ENCODE data around the gene MAMDC2. TPM values are rescaled to one million over a fixed set of nuclear protein-coding genes. Genes with fewer than 3 reads are reported as not detected.

Gene MAMDC2
- 1.7 and 2.7 TPM in 2 replicates for total RNA-seq (2021)
- percentile 38 among the genes with signal in this experiment for Bru-seq, nascent RNA
- percentile 31 among the genes with signal in this experiment for BruChase-seq, experiment 1, labeled RNA remaining after a 2-hour chase
- BruChase-seq, experiment 2, labeled RNA remaining after a 6-hour chase: percentile 28 among the genes with signal in this experiment
- long read RNA-seq, partial matches to known transcripts: 2 of 7 reads
- long read RNA-seq, other reads (novel, unspliced or antisense): 3 of 7 reads

GRCh38 chr9:70043689-70044489 lies at the start of gene MAMDC2:
TSS of gene MAMDC2 (plus strand) at chr9:70043848. CDS start at chr9:70044198, 350 bp downstream.
- peak in 1 of 2 experiments; percentile 39 for DNase-seq
- Histone ChIP-seq H3K79me2 (ENCODE audit: low read depth) (no peaks in the 10 kb centered on the region), H3K27ac (no peak within 1 kb of the TSS), H3K4me1 (replicated peaks; ENCODE audit: insufficient read depth) (peaks cover 3% of the 10 kb centered on the region), H3K9me2 (ENCODE audit: insufficient read depth) (no peaks in the 10 kb centered on the region), H4K20me1 (ENCODE audit: insufficient read depth) (no peaks in the 10 kb centered on the region), H3K27me3 (ENCODE audit: insufficient read depth, low read depth) (no peaks in the 10 kb centered on the region), H2AFZ (peak within 1 kb of the TSS; percentile 83), H3K9me3 (ENCODE audit: insufficient read depth, low read depth) (no peaks in the 10 kb centered on the region), H3K4me2 (peak within 1 kb of the TSS; percentile 92), H3K36me3 (ENCODE audit: low read depth) (no peaks in the 10 kb centered on the region), H3K4me3 (peak within 1 kb of the TSS; percentile 66), H3F3A (ENCODE audit: insufficient read depth, low read depth) (no peaks in the 10 kb centered on the region)
- POLR2A ChIA-PET (ENCODE audit: unreplicated experiment): interaction anchor here (0.6 kb wide), 1 partner anchor 17 kb away, joined by 3 read pairs; no protein-coding TSS in a partner anchor
- no TSS peak for BruUV-seq (replicated peaks)
- intact Hi-C loops (cut with micrococcal nuclease; ENCODE audit: unreplicated experiment): loop anchor here (5.0 kb wide), 1 partner anchor 213 kb away; the partner anchor contains the start of gene SMC5
- CTCF ChIA-PET: interaction anchor here (0.6 to 1.7 kb wide), 2 partner anchors 42 to 67 kb away, joined by 5 to 9 read pairs; no protein-coding TSS in a partner anchor
- TF ChIP-seq EZH2 (IDR thresholded peaks at IDR 0.05; ENCODE audit: low read depth) (no peak), CTCF (conservative IDR thresholded peaks at IDR 0.05) (no peak)

GRCh38 chr9:69995846-69996245 lies 47.8 kb upstream of the MAMDC2 start:
- H3K9me3 ChIP-seq (ENCODE audit: insufficient read depth, low read depth): no peaks in the 10 kb centered on the region
- H3K9me2 ChIP-seq (ENCODE audit: insufficient read depth): no peaks in the 10 kb centered on the region
- no peaks in the 10 kb centered on the region for H4K20me1 ChIP-seq (ENCODE audit: insufficient read depth)
- ChIA-PET CTCF (no interaction called here), POLR2A (ENCODE audit: unreplicated experiment) (interaction anchor here (0.6 to 0.7 kb wide), 2 partner anchors 35 to 82 kb away, joined by 3 to 9 read pairs; no protein-coding TSS in a partner anchor)
- intact Hi-C loops (cut with micrococcal nuclease; ENCODE audit: unreplicated experiment): no loop called here
- no peaks in the 10 kb centered on the region for H3F3A ChIP-seq (ENCODE audit: insufficient read depth, low read depth)
- no peak overlapping the region for H2AFZ ChIP-seq
- no peaks in the 10 kb centered on the region for H3K79me2 ChIP-seq (ENCODE audit: low read depth)
- no peaks in the 10 kb centered on the region for H3K4me1 ChIP-seq (replicated peaks; ENCODE audit: insufficient read depth)
- H3K36me3 ChIP-seq (ENCODE audit: low read depth): no peaks in the 10 kb centered on the region
- no peaks in the 10 kb centered on the region for H3K27me3 ChIP-seq (ENCODE audit: insufficient read depth, low read depth)
- H3K4me2 ChIP-seq: no peak overlapping the region
- DNase-seq: no peak
- H3K4me3 ChIP-seq: no peak overlapping the region
- TF ChIP-seq EZH2 (IDR thresholded peaks at IDR 0.05; ENCODE audit: low read depth): no peak
- TF ChIP-seq CTCF (conservative IDR thresholded peaks at IDR 0.05): no peak
- H3K27ac ChIP-seq: no peak overlapping the region
- BruUV-seq (replicated peaks): no TSS peak

DNA sequence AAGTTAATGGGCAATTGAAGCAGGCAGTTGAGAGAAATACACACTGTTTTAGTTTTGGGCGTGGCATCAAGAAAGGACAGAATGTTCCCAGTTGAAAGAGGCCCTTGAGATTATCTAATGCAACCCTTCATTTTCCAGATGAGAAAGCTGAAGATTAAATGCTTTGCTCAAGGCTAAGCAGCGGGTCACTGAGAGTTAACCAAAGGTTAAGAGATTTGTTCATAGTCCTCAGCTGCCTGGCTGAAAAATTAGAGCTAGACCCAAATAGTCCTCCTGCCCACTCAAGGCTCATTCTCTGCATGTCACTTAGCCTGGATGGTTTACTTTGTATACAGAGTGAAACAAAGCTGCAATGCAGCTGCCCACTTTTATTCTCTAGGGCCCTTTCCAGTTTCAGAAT lies 46.7 kb upstream of the MAMDC2 start:
- Histone ChIP-seq H3F3A (ENCODE audit: insufficient read depth, low read depth) (no peaks in the 10 kb centered on the region), H3K79me2 (ENCODE audit: low read depth) (no peaks in the 10 kb centered on the region), H3K36me3 (ENCODE audit: low read depth) (no peaks in the 10 kb centered on the region), H3K9me2 (ENCODE audit: insufficient read depth) (no peaks in the 10 kb centered on the region), H3K4me2 (no peak overlapping the region), H3K27ac (no peak overlapping the region), H4K20me1 (ENCODE audit: insufficient read depth) (no peaks in the 10 kb centered on the region), H3K9me3 (ENCODE audit: insufficient read depth, low read depth) (no peaks in the 10 kb centered on the region), H3K4me1 (replicated peaks; ENCODE audit: insufficient read depth) (no peaks in the 10 kb centered on the region), H2AFZ (no peak overlapping the region), H3K4me3 (no peak overlapping the region), H3K27me3 (ENCODE audit: insufficient read depth, low read depth) (no peaks in the 10 kb centered on the region)
- CTCF ChIA-PET: no interaction called here
- BruUV-seq (replicated peaks): no TSS peak
- POLR2A ChIA-PET (ENCODE audit: unreplicated experiment): no interaction called here
- intact Hi-C loops (cut with micrococcal nuclease; ENCODE audit: unreplicated experiment): no loop called here
- TF ChIP-seq EZH2 (IDR thresholded peaks at IDR 0.05; ENCODE audit: low read depth) (no peak), CTCF (conservative IDR thresholded peaks at IDR 0.05) (no peak)
- DNase-seq: no peak

Measured in PC-9 (cell line).